K562 (cell line): Measurements from ENCODE around the gene PHAX. TPM values are rescaled to one million over a fixed set of nuclear protein-coding genes. Genes with fewer than 3 reads are reported as not detected.

Experiments used
- ATF7 ChIP-seq: fragments of 450-650 bp; IDR thresholded peaks from 2 replicates; pipeline ENCODE4 v1.7.1; 2014; ENCODE audit warnings: mild to moderate bottlenecking, moderate library complexity
- CHCHD3 ChIP-seq: fragments of 250-450 bp; sonication (Bioruptor Pico); IDR thresholded peaks from 2 replicates; pipeline ENCODE4 v2.1.2; 2022; ENCODE audit warnings: mild to moderate bottlenecking
- DPF2 ChIP-seq: fragments of 450-650 bp; IDR thresholded peaks from 2 replicates; pipeline ENCODE4 v1.6.1; 2016
- GMEB1 ChIP-seq: fragments of 250-450 bp; sonication (Bioruptor Pico); IDR thresholded peaks from 2 replicates; pipeline ENCODE4 v1.4.0; 2020; ENCODE audit warnings: mild to moderate bottlenecking
- GTF2E2 ChIP-seq: fragments of 200-800 bp; sonication (Bioruptor generic); IDR thresholded peaks from 2 replicates; pipeline ENCODE4 v1.6.1; 2016; ENCODE audit warnings: missing genetic modification characterization, missing compliant biosample characterization
- HDAC3 ChIP-seq: fragments of 450-650 bp; IDR thresholded peaks from 2 replicates; pipeline ENCODE4 v1.6.1; 2018; ENCODE audit warnings: borderline replicate concordance, mild to moderate bottlenecking, moderate library complexity; ENCODE audit not compliant: partially characterized antibody
- KLF13 ChIP-seq: fragments of 450-650 bp; IDR thresholded peaks from 2 replicates; pipeline ENCODE4 v1.6.1; 2016; ENCODE audit warnings: missing genetic modification characterization, low read depth, mild to moderate bottlenecking, missing compliant biosample characterization, moderate library complexity, borderline replicate concordance
- MECOM ChIP-seq: fragments of 250-450 bp; sonication (Bioruptor Pico); IDR thresholded peaks from 2 replicates; pipeline ENCODE4 v1.8.0; 2022; ENCODE audit warnings: inconsistent platforms
- NFXL1 ChIP-seq: fragments of 450-650 bp; formaldehyde crosslinking; IDR thresholded peaks from 2 replicates; pipeline ENCODE4 v1.4.0; 2021; ENCODE audit warnings: mild to moderate bottlenecking
- PHTF2 ChIP-seq: fragments of 250-450 bp; sonication (Bioruptor Pico); IDR thresholded peaks from 2 replicates; pipeline ENCODE4 v1.5.0; 2021; ENCODE audit warnings: mild to moderate bottlenecking
- SIN3B ChIP-seq: fragments of 450-650 bp; IDR thresholded peaks from 2 replicates; pipeline ENCODE4 v1.6.1; 2017; ENCODE audit warnings: low read depth, mild to moderate bottlenecking, moderate library complexity
- SRSF7 ChIP-seq: fragments of 200-400 bp; formaldehyde crosslinking; optimal IDR thresholded peaks from 2 replicates; pipeline ENCODE3; 2017; ENCODE audit warnings: mild to moderate bottlenecking, low read depth, low read length
- STAG1 ChIP-seq: sonication (generic); formaldehyde crosslinking; IDR thresholded peaks from 2 replicates; pipeline ENCODE4 v1.5.0; 2020; ENCODE audit warnings: missing genetic modification reagents, borderline replicate concordance
- TCF7L2 ChIP-seq: fragments of 150-350 bp; IDR thresholded peaks from 2 replicates; pipeline ENCODE4 v1.6.1; 2016; ENCODE audit warnings: low read depth, mild to moderate bottlenecking, low read length, moderate library complexity
- ZBTB34 ChIP-seq: fragments of 250-450 bp; sonication (Bioruptor Pico); IDR thresholded peaks from 2 replicates; pipeline ENCODE4 v1.8.0; 2021; ENCODE audit warnings: mild to moderate bottlenecking, moderate library complexity
- ZC3H8 ChIP-seq: fragments of 450-650 bp; IDR thresholded peaks from 2 replicates; pipeline ENCODE4 v1.6.1; 2017
- ZKSCAN3 ChIP-seq: fragments of 250-450 bp; sonication (Bioruptor Pico); IDR thresholded peaks from 2 replicates; pipeline ENCODE4 v1.4.0; 2020
- ZNF121 ChIP-seq: sonication (generic); formaldehyde crosslinking; conservative IDR thresholded peaks from 2 replicates; pipeline ENCODE4 v1.8.0; 2022; ENCODE audit warnings: missing genetic modification reagents
- ZNF124 ChIP-seq: sonication (generic); formaldehyde crosslinking; IDR thresholded peaks from 2 replicates; pipeline ENCODE4 v1.8.1; 2022; ENCODE audit warnings: missing genetic modification reagents
- ZNF75A ChIP-seq: fragments of 450-650 bp; formaldehyde crosslinking; IDR thresholded peaks from 2 replicates; pipeline ENCODE4 v1.4.0; 2020; ENCODE audit warnings: mild to moderate bottlenecking
- ZNF830 ChIP-seq: fragments of 250-450 bp; sonication (Bioruptor Pico); IDR thresholded peaks from 2 replicates; pipeline ENCODE4 v1.5.0; 2021; ENCODE audit warnings: mild to moderate bottlenecking
- polyA plus RNA-seq, 8 experiments: library from polyadenylated mRNA; depleted of rRNA in 4 of 8; stranded (reverse) in 5 of 8; unstranded in 3 of 8; fragments of >200 nt; fragmentation: Nextera tagmentation in 2 of 8; fragmentation: Illumina TruSeq in 1 of 8; extraction: Ambion mirVana in 2 of 8; extraction: Trizol in 1 of 8; gene quantifications; 2 replicates each; pipeline versions ENCODE4 v1.2.1 to v1.2.3, GENCODE V29; 2011 to 2014; ENCODE audit warnings: inconsistent platforms in 1 of 8, missing spikeins in 1 of 8
- total RNA-seq, 7 experiments: library from RNA; depleted of rRNA in 6 of 7; stranded (reverse); fragments of >200 nt in 6 of 7; fragmentation: Illumina TruSeq in 2 of 7; extraction: Trizol in 2 of 7; gene quantifications; 2 replicates each; pipeline versions ENCODE4 v1.2.1 to v1.2.3, GENCODE V29; 2011 to 2021; ENCODE audit warnings: low replicate concordance in 1 of 7
- TF ChIP-seq, protein P1 (sequence below): sonication (generic); formaldehyde crosslinking; IDR thresholded peaks from 2 replicates; pipeline ENCODE4 v1.9.0; 2022; ENCODE audit warnings: mild to moderate bottlenecking, missing genetic modification reagents
- TF ChIP-seq, protein P2 (sequence below): fragments of 450-650 bp; IDR thresholded peaks from 2 replicates; pipeline ENCODE4 v1.6.1; 2014; ENCODE audit warnings: low read depth, mild to moderate bottlenecking, moderate library complexity, borderline replicate concordance
- TF ChIP-seq, protein P3 (sequence below): fragments of 450-650 bp; IDR thresholded peaks from 2 replicates; pipeline ENCODE4 v1.6.1; 2016; ENCODE audit warnings: mild to moderate bottlenecking

The PHAX gene
- total and polyA plus RNA-seq, 9 of the 15 experiments (the other 6 are each of a cell fraction or from before 2014, with no cell fraction given): 20.2 to 59.8 (median 43.5) TPM

GRCh38 chr5:126676195-126676624 is 75.5 kb downstream of the PHAX start (continued):
- TF ChIP-seq HDAC3 (no peak), ZNF121 (CRISPR knock-in tag) (no peak), TCF7L2 (no peak), ZNF830 (no peak), STAG1 (peak; percentile 27; the same call in 1 of the 2 replicates), ZKSCAN3 (CRISPR knock-in tag) (no peak), MECOM (CRISPR knock-in tag) (no peak), CHCHD3 (CRISPR knock-in tag) (no peak), ZNF124 (CRISPR knock-in tag) (no peak), SIN3B (no peak), SRSF7 (no peak), ZNF75A (CRISPR knock-in tag) (no peak), NFXL1 (CRISPR knock-in tag) (no peak), ZC3H8 (no peak), KLF13 (tag) (no peak), GTF2E2 (tag) (no peak), PHTF2 (CRISPR knock-in tag) (no peak), ZBTB34 (CRISPR knock-in tag) (no peak), DPF2 (peak; percentile 69), ATF7 (peak; percentile 90), GMEB1 (peak; percentile 37; the same call in 1 of the 2 replicates)
- TF ChIP-seq, protein P1, sequence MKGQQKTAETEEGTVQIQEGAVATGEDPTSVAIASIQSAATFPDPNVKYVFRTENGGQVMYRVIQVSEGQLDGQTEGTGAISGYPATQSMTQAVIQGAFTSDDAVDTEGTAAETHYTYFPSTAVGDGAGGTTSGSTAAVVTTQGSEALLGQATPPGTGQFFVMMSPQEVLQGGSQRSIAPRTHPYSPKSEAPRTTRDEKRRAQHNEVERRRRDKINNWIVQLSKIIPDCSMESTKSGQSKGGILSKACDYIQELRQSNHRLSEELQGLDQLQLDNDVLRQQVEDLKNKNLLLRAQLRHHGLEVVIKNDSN (CRISPR knock-in tag): no peak
- TF ChIP-seq, protein P2, sequence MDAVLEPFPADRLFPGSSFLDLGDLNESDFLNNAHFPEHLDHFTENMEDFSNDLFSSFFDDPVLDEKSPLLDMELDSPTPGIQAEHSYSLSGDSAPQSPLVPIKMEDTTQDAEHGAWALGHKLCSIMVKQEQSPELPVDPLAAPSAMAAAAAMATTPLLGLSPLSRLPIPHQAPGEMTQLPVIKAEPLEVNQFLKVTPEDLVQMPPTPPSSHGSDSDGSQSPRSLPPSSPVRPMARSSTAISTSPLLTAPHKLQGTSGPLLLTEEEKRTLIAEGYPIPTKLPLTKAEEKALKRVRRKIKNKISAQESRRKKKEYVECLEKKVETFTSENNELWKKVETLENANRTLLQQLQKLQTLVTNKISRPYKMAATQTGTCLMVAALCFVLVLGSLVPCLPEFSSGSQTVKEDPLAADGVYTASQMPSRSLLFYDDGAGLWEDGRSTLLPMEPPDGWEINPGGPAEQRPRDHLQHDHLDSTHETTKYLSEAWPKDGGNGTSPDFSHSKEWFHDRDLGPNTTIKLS: no peak
- TF ChIP-seq, protein P3, sequence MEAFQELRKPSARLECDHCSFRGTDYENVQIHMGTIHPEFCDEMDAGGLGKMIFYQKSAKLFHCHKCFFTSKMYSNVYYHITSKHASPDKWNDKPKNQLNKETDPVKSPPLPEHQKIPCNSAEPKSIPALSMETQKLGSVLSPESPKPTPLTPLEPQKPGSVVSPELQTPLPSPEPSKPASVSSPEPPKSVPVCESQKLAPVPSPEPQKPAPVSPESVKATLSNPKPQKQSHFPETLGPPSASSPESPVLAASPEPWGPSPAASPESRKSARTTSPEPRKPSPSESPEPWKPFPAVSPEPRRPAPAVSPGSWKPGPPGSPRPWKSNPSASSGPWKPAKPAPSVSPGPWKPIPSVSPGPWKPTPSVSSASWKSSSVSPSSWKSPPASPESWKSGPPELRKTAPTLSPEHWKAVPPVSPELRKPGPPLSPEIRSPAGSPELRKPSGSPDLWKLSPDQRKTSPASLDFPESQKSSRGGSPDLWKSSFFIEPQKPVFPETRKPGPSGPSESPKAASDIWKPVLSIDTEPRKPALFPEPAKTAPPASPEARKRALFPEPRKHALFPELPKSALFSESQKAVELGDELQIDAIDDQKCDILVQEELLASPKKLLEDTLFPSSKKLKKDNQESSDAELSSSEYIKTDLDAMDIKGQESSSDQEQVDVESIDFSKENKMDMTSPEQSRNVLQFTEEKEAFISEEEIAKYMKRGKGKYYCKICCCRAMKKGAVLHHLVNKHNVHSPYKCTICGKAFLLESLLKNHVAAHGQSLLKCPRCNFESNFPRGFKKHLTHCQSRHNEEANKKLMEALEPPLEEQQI: no peak
